NCI-H2171 treated with DMSO at 0.1 percent for 48 hours (cell line): ENCODE results near the gene AGR3.

Source experiments
- DNase-seq: peaks from one replicate; lab custom pipeline; 2025; lab: John Stamatoyannopoulos, UW

AGR3 gene

GRCh38 chr7:16881844-16882243 is at the start of gene AGR3:
AGR3 (minus strand) TSS chr7:16881983; CDS start chr7:16878618, 3,365 bp downstream.
- DNase-seq, result peak; percentile 15

GRCh38 chr7:16930946-16931345 is 49.2 kb upstream of the AGR3 start:
- no peak for DNase-seq

DNA sequence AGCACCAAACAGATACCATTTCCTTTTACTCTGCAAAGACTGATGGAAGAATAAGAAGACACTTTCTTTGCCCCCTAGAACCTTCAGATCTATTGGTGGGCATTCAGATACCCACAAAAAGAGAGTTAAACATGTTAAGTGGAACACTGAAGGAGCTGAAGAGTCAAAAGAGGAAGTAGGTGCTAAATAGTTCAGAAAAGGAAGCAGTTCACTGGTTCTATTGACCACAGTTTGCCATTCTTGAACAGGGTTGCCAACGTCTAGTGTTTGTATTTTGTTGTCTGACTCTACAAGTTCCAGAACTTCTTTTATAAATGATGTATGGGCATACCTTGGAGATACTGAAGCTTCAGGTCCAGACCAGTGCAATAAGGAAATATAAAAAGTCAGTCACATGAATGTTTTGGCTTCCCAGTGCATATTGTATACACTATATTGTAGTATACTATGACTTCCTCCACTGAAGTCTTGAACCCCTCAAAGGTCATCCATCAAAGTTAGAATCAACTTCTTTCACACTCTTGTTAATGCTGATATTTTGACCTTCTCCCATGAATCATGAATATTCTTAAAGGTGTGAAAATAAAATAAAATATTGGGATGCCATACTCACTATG is 47.5 kb upstream of the AGR3 start:
- no peak for DNase-seq

- no peak for DNase-seq
These were observed 45.1 kb upstream of the AGR3 start for GRCh38 chr7:16926861-16927260.

DNA sequence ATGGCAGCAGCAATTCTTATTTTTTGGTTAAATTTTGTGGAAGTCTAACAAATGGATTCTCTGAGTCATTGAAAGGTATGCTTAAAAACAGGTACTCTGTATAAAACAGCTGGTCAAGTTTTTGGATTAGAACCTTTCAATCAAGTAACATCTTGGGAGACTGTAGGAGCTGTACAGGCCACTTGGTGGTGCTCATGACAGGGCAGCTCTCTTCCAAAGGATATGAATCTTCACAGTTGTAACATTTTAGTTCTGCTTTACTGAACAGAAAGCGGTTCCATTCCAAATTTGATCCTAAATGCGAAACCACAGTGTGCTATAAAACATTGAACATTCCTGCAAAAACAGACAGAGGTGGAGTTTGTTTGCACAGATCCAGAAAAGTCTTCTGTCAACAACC is 44.5 kb upstream of the AGR3 start:
- DNase-seq, result peak; percentile 26

GRCh38 chr7:16925609-16926008 is 43.8 kb upstream of the AGR3 start:
- DNase-seq, result no peak

GRCh38 chr7:16923019-16923418 is 41.2 kb upstream of the AGR3 start:
- DNase-seq, result no peak

DNA sequence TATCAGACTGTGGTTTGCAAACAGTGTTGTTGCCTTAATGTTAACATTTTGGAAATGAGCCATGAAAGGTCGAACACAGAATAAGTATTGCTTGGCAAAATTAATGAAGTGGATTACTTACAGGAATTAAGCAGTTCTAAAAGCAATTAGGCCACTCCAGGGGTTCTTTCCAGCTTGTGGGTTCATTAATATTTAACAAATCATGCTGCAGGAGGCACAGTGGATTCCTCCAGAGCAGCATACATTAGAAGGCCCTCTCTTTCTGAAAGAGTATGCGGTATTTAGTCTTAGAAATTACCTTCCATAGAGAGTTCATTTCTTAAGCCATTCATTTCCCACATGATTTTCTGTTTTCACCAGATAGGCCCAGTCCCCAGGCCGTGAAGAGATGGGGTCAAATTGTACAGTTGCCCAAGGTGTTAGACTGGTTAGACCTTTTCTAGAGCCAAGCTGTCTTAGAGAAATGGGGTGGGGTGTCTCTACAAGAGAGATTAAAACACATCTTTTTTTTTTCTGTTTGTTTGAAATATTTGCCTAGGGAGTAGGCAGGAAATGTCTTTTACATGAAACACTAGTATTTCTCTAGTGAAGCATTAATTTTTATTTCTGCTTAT is 40.0 kb upstream of the AGR3 start:
- no peak for DNase-seq

- no peak for DNase-seq
These were observed 39.4 kb upstream of the AGR3 start for GRCh38 chr7:16921151-16921550.

- DNase-seq, result no peak
These were observed 37.7 kb upstream of the AGR3 start for GRCh38 chr7:16919440-16919839.

DNA sequence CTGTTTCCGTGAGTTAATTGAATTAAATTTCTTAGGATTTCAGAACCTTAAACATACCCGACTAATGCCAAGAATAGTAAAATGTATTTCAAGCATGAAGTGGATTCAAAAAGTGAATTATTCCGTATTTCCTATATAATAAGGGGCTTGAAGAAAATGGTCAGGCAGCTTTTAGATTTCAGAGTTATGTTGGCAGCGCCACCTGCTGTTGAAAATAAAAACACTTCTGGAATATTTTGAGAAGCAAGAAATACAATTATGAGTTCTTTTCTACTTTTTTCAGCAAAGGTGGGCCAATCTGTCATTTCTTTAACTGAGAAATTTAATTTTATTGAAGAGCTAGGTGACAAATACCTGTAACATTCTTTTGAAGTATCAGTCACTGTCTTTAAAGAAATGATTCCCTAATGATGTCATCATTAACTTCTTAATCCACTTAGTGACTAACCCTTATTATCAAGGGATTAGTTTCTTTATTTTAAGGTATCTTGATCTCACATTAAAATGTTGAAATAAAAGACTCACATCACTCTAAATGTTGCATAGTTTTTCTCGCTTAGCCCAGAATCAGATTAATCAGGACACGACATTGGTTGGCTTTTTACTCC is 36.6 kb upstream of the AGR3 start:
- peak; percentile 45 for DNase-seq

DNA sequence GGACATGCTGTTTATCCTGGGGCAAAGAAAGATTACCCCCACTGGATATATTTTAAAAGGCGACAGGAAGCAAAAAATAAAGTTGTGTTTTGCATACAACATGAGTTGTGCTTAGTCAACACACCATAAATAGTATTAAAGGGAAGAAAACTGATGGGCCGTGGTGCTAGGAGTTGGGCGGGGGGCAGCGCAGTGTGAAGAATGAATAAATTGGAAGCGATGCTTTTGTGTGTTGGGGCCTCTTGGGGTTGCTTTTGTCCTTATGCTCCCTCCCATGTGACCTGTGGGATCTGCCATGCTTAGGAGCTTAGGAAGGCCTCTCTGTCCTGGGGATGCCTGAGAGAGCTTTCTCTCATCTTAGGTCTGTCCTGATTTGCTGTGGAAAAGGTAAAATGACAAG is 35.0 kb upstream of the AGR3 start:
- no peak for DNase-seq

- DNase-seq, result no peak
These were observed 34.4 kb upstream of the AGR3 start for GRCh38 chr7:16916105-16916639.

DNA sequence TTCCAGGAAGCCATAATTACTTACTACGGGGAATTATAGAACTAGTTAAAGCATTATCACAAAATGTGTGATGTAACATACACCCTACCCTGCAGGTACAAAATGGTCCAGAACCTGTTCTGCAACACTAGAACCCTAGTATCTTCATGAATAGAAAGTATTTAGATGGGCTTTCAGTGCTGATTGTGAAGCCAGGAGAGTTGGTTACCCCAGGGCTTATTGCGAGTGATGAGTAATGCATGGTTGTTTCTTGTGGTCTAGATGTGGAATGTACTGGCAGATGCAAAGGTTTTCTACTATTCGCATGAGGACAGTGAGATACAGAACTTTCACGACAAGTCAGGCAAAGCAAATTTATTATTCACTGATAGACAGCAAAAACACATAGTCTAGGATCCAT is 33.6 kb upstream of the AGR3 start:
- DNase-seq, result no peak

DNA sequence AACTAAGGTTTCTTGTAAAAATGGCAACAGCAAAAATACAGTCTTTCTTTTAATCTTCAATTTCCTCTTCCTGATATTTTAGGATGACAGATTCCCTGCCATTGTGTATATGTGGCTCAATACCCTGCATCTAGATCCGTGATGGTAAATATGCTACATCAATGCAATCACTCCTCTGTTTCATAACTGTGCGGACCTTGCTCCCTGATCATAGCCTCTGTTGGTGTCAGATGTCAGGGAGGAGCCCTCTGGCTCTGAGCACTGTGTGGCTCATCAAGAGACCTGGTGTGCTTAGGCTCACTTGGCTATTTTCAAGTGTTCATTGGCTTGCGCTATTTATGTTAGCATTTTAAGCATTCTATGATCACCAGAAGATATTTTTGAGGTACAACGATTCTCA is 33.0 kb upstream of the AGR3 start:
- DNase-seq, result no peak

DNA sequence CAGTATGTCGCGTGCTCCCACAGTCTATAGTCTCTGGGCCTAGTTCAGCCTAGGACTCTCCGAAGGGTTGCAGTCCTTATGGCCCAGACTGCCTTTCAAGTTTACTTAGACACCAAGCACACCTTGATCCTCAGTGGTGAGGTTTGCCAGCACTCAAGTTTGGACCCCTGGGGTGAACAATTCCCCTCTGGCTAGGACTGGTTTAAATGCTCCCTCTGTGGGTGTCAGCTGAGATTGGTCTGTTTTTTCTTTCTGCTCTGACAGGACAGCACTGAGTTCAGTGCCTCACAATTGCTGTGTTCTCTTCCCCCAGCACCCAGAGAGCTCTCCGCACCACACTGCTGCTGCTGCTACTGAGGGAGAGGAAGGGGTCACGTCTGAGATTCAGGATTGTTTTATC is 31.9 kb upstream of the AGR3 start:
- DNase-seq, result no peak

DNA sequence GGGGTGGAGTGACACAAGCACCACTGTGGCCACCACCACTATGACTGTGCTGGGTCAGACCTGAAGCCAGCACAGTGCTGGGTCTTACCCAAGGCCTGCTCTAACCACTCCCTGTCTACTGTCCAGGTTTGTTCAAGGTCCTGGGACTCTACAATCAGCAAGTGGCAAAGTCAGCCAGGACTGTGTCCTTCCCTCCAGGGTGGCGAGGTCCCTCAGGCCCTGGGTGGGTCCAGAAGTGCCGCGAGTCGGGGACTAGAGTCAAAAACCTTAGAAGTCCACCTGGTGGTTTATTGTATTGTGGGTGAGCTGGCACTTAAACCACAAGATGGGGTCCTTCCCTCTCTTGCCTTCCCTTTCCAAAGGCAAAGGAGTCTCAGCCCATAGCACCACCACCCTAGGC is 30.8 kb upstream of the AGR3 start:
- no peak for DNase-seq

GRCh38 chr7:16908561-16908960 is 26.8 kb upstream of the AGR3 start:
- no peak for DNase-seq

GRCh38 chr7:16905300-16906044 is 23.7 kb upstream of the AGR3 start:
- DNase-seq, result no peak

DNA sequence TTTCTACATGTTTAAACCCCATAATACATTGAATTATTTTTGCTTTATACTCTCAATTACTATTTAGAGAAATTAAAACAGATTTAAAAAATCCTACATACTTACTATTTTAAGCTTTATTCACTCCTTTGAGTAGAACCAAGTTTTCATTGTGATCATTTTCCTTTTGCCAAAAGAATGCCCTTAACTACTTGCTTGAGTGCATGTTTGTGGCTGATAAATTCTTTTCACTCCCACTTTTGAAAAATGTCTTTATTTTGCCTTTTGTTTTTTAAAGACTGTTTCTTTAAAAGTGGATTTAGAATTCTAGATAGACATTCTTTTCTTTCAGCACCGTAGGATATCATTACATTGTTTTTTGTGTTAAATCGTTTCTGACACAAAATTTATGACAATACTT is 22.3 kb upstream of the AGR3 start:
- no peak for DNase-seq

GRCh38 chr7:16900209-16900768 is 18.5 kb upstream of the AGR3 start:
- DNase-seq, result no peak

- no peak for DNase-seq
These were observed 10.3 kb upstream of the AGR3 start for GRCh38 chr7:16891874-16892643.
